HCT116 (cell line): ENCODE measurements around the gene MAP7. TPM values are rescaled to one million over a fixed set of nuclear protein-coding genes. Genes with fewer than 3 reads are reported as not detected.

Experiments used
- ATAC-seq: fragments of 200-7000 bp; cut with Tn5 transposase; 2 replicates; pipeline ENCODE4 v1.9.1; 2020; ENCODE audit warnings: mild to moderate bottlenecking, moderate library complexity
- BruUV-seq: library from RNA; stranded (reverse); fragments of 400-500 nt; replicated peaks from 2 replicates; lab custom pipeline; 2021; lab: Mats Ljungman, UMichigan
- CTCF ChIA-PET: fragments of 300-600 bp; sonication (Branson Sonifier 250); formaldehyde crosslinking; loops from one replicate; lab custom pipeline; 2021; ENCODE audit warnings: antibody characterized with exemption; lab: Charles Lee
- POLR2A ChIA-PET: fragments of 300-600, 350-600 bp; sonication (Branson Sonifier 250); formaldehyde crosslinking; loops from one replicate; lab custom pipeline; 2021; ENCODE audit warnings: antibody characterized with exemption; lab: Charles Lee
- RAD21 ChIA-PET, 2 experiments: fragments of 300-600 bp; sonication (Branson Sonifier 250); formaldehyde crosslinking; loops; one replicate each; lab custom pipeline; 2023; ENCODE audit warnings: low total read pairs in 2 of 2; ENCODE audit not compliant: uncharacterized antibody in 2 of 2, unreplicated experiment in 2 of 2, low non-redundant PET in 1 of 2; lab: Charles Lee
- DNase-seq: peaks from one replicate; pipeline ENCODE4 v3.0.0-alpha.2; 2010; ENCODE audit warnings: low read depth, low spot score
- H2AFZ ChIP-seq: fragments of 200-600 bp; shearing (Covaris generic), sonication (generic); 2 replicates; pipeline ENCODE4 v1.6.1; 2017; ENCODE audit warnings: low read depth, mixed run types, mixed read lengths, antibody characterized with exemption, low read length; ENCODE audit not compliant: poor library complexity, severe bottlenecking
- H3K27ac ChIP-seq: 2 replicates; pipeline ENCODE4 v1.5.1; 2012; ENCODE audit warnings: low read depth, low read length
- H3K27me3 ChIP-seq: fragments of 200-600 bp; sonication (generic); 2 replicates; pipeline ENCODE4 v1.6.1; 2016; ENCODE audit warnings: mixed run types, low read length, mixed read lengths; ENCODE audit not compliant: insufficient read depth
- H3K36me3 ChIP-seq, 2 experiments: fragments of 200-500 bp in 1 of 2; fragments of 200-600 bp in 1 of 2; sonication (Bioruptor generic) in 1 of 2; sonication (generic) in 1 of 2; 2 replicates each; pipeline versions ENCODE4 v1.5.1 to v1.6.1; 2014 to 2016; ENCODE audit warnings: low read length in 2 of 2, inconsistent platforms in 1 of 2, mixed read lengths in 1 of 2, mixed run types in 1 of 2; ENCODE audit not compliant: insufficient read depth in 2 of 2, control insufficient read depth in 1 of 2
- H3K4me1 ChIP-seq, 2 experiments: fragments of 200-600 bp in 1 of 2; sonication (generic) in 1 of 2; 2 replicates each; pipeline versions ENCODE4 v1.5.1 to v1.6.1; 2012 to 2017; ENCODE audit warnings: low read length in 2 of 2, inconsistent platforms in 1 of 2, mild to moderate bottlenecking in 1 of 2, mixed read lengths in 1 of 2, mixed run types in 1 of 2, moderate library complexity in 1 of 2; ENCODE audit not compliant: insufficient read depth in 2 of 2, control insufficient read depth in 1 of 2
- H3K4me2 ChIP-seq: fragments of 200-600 bp; sonication (generic); 2 replicates; pipeline ENCODE4 v1.6.1; 2017; ENCODE audit warnings: mixed run types, low read length, mixed read lengths
- H3K4me3 ChIP-seq, 2 experiments: fragments of 200-600 bp in 1 of 2; sonication (generic) in 1 of 2; replicated peaks in 1 of 2; 2 replicates each; pipeline ENCODE4 v1.5.1; 2011 to 2016; ENCODE audit warnings: low read length in 2 of 2, control low read depth in 1 of 2, low read depth in 1 of 2, mild to moderate bottlenecking in 1 of 2, mixed read lengths in 1 of 2, mixed run types in 1 of 2
- H3K79me2 ChIP-seq: fragments of 200-600 bp; sonication (generic); 2 replicates; pipeline ENCODE4 v1.6.1; 2017; ENCODE audit warnings: mild to moderate bottlenecking, mixed run types, low read length, moderate library complexity, mixed read lengths; ENCODE audit not compliant: insufficient read depth
- H3K9ac ChIP-seq: fragments of 200-600 bp; sonication (generic); 2 replicates; pipeline ENCODE4 v1.6.1; 2016; ENCODE audit warnings: low read length, mixed read lengths
- H3K9me2 ChIP-seq: fragments of 200-600 bp; sonication (generic), shearing (Covaris generic); 2 replicates; pipeline ENCODE4 v1.6.1; 2017; ENCODE audit warnings: mixed run types, mild to moderate bottlenecking, moderate library complexity; ENCODE audit not compliant: insufficient read depth
- H3K9me3 ChIP-seq, 2 experiments: fragments of 200-500 bp in 1 of 2; fragments of 200-600 bp in 1 of 2; sonication (Bioruptor generic) in 1 of 2; sonication (generic) in 1 of 2; 2 replicates each; pipeline ENCODE4 v1.6.1; 2014 to 2017; ENCODE audit warnings: low read length in 2 of 2, mixed read lengths in 2 of 2, inconsistent platforms in 1 of 2, low read depth in 1 of 2, mild to moderate bottlenecking in 1 of 2, mixed run types in 1 of 2, moderate library complexity in 1 of 2; ENCODE audit not compliant: control insufficient read depth in 1 of 2, insufficient read depth in 1 of 2
- H4K20me1 ChIP-seq: fragments of 200-600 bp; sonication (generic), shearing (Covaris generic); 2 replicates; pipeline ENCODE4 v1.6.1; 2017; ENCODE audit warnings: mixed run types, mild to moderate bottlenecking, moderate library complexity; ENCODE audit not compliant: insufficient read depth
- CBX3 ChIP-seq: IDR thresholded peaks from 2 replicates; pipeline ENCODE4 v1.6.1; 2012; ENCODE audit warnings: low read depth
- EZH2 ChIP-seq: fragments of 200-600 bp; sonication (generic); IDR thresholded peaks from 2 replicates; pipeline ENCODE4 v1.6.1; 2017; ENCODE audit warnings: antibody characterized with exemption, mixed run types
- EZH2phosphoT487 ChIP-seq: fragments of 200-600 bp; IDR thresholded peaks from 2 replicates; pipeline ENCODE4 v1.6.1; 2018; ENCODE audit warnings: antibody characterized with exemption, borderline replicate concordance
- FOSL1 ChIP-seq: IDR thresholded peaks from 2 replicates; pipeline ENCODE4 v1.6.1; 2012; ENCODE audit warnings: low read depth
- JUND ChIP-seq: IDR thresholded peaks from 2 replicates; pipeline ENCODE4 v1.6.1; 2012
- POLR2A ChIP-seq: IDR thresholded peaks from 2 replicates; pipeline ENCODE4 v1.7.0; 2011; ENCODE audit warnings: borderline replicate concordance; ENCODE audit not compliant: insufficient read depth, insufficient read length; ENCODE audit errors: extremely low read depth
- POLR2AphosphoS5 ChIP-seq: IDR thresholded peaks from 2 replicates; pipeline ENCODE4 v1.6.1; 2011; ENCODE audit warnings: mild to moderate bottlenecking, low read depth, low read length, moderate library complexity
- SIN3A ChIP-seq: IDR thresholded peaks from 2 replicates; pipeline ENCODE4 v1.6.1; 2012; ENCODE audit warnings: low read depth
- SP1 ChIP-seq: IDR thresholded peaks from 2 replicates; pipeline ENCODE4 v1.6.1; 2012; ENCODE audit warnings: low read depth
- SRF ChIP-seq: IDR thresholded peaks from 2 replicates; pipeline ENCODE4 v1.6.1; 2012; ENCODE audit warnings: low read depth
- TCF7L2 ChIP-seq: IDR thresholded peaks from 2 replicates; pipeline ENCODE4 v1.7.0; 2011; ENCODE audit warnings: borderline replicate concordance, inconsistent platforms; ENCODE audit not compliant: insufficient read depth, insufficient read length; ENCODE audit errors: extremely low read depth
- YY1 ChIP-seq: IDR thresholded peaks from 2 replicates; pipeline ENCODE4 v1.6.1; 2011; ENCODE audit warnings: low read length, low read depth, moderate library complexity, mild to moderate bottlenecking; ENCODE audit not compliant: insufficient replicate concordance; ENCODE audit errors: extremely low read depth
- ZFX ChIP-seq: fragments of 450-650 bp; IDR thresholded peaks from 2 replicates; pipeline ENCODE4 v1.6.1; 2017
- ZNF274 ChIP-seq: fragments of 200-500 bp; sonication (Bioruptor generic); IDR thresholded peaks from 2 replicates; pipeline ENCODE4 v1.6.1; 2014; ENCODE audit warnings: mild to moderate bottlenecking, low read depth, low read length, inconsistent platforms
- intact Hi-C: fragments of 100-400 bp; cut with micrococcal nuclease; formaldehyde crosslinking; loops from 2 replicates; pipeline ENCODE4 v1.10.0; 2022
- total RNA-seq: library from RNA; stranded (reverse); gene quantifications from one replicate; pipeline ENCODE4 v1.2.1, GENCODE V29; 2021; ENCODE audit not compliant: unreplicated experiment
- TF ChIP-seq, protein P1 (sequence below): IDR thresholded peaks from 2 replicates; pipeline ENCODE4 v1.6.1; 2012; ENCODE audit warnings: low read depth
- TF ChIP-seq, protein P2 (sequence below): IDR thresholded peaks from 2 replicates; pipeline ENCODE4 v1.6.1; 2012
- TF ChIP-seq, protein P3 (sequence below): IDR thresholded peaks from 2 replicates; pipeline ENCODE4 v1.6.1; 2011; ENCODE audit warnings: mild to moderate bottlenecking, low read length, moderate library complexity; ENCODE audit not compliant: insufficient replicate concordance; ENCODE audit errors: extremely low read depth
- TF ChIP-seq, protein P4 (sequence below): IDR thresholded peaks from 2 replicates; pipeline ENCODE4 v1.6.1; 2012
- TF ChIP-seq, protein P5 (sequence below), 3 experiments: fragments of 200-600 bp in 1 of 3; sonication (generic) in 1 of 3; IDR thresholded peaks in 2 of 3; conservative IDR thresholded peaks in 1 of 3; 2 replicates each; pipeline ENCODE4 v1.5.1; 2012 to 2017; ENCODE audit warnings: low read depth in 2 of 3, low read length in 2 of 3, antibody characterized with exemption in 1 of 3, borderline replicate concordance in 1 of 3, control low read depth in 1 of 3, mild to moderate bottlenecking in 1 of 3, mixed read lengths in 1 of 3, mixed run types in 1 of 3, moderate library complexity in 1 of 3; ENCODE audit not compliant: insufficient read depth in 1 of 3

Gene MAP7
- total RNA-seq, 1 experiment from 2014 or later = 35.5 TPM

DNA sequence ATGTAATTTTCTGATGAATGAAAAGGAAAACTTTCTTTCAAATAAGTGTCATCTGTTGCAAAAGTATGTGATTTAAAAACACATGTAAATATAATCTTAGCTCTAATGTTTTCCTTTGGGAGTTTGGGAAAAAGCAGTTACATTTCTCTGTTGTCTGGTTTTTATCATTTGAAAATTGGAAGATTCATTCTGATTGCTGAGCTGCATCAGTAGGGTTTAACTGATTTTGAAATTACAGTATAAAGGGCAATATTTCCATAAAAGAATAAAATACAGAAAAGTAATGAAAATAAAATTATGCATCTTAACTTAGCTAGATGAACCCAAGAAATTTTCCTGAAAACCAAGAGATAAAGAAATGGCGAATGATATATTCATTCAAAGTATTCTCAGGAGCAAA is 57.8 kb downstream of the MAP7 start (continued):
- TF ChIP-seq EZH2 = no peak
- TF ChIP-seq, all 23 proteins: peak for 0

DNA sequence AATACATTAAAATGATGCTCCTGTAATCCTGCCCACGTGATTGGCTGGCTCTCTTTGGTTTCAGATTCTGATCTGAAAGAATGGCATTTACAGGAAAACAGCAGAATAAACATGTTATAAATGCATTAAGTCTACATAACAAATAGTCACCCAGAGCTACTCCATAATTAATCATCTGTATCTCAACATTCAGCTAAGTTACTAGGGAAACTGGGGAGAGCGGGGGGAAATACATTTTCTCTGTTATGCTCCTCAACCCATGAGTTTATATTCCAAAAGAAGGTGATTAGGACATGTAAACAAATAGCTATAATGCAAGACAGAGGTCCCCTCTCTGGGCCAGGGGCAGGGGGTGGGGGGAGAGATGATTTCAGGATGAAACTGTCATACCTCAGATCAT is 58.5 kb downstream of the MAP7 start:
- Histone ChIP-seq H3K79me2 (peaks cover 11% of the 10 kb centered on the region; the same call in 1 of the 2 replicates), H4K20me1 (no peaks in the 10 kb centered on the region), H2AFZ (no peak overlapping the region), H3K4me3 (no peak overlapping the region), H3K36me3 (no peaks in the 10 kb centered on the region), H3K9me2 (no peaks in the 10 kb centered on the region), H3K27me3 (no peaks in the 10 kb centered on the region), H3K4me1 (peaks cover 0 to 7% of the 10 kb centered on the region in 2 experiments; a peak in 2 of 4 replicates), H3K4me2 (no peak overlapping the region), H3K9me3 (no peaks in the 10 kb centered on the region), H3K27ac (no peak overlapping the region), H3K9ac (no peak overlapping the region)
- RAD21 ChIA-PET = no interaction called here
- CTCF ChIA-PET = no interaction called here
- DNase-seq = no peak
- ATAC-seq = no peak
- POLR2A ChIA-PET = no interaction called here
- no TSS peak for BruUV-seq
- intact Hi-C loops = no loop called here
- no peak for TF ChIP-seq SIN3A
- TF ChIP-seq, protein P1, sequence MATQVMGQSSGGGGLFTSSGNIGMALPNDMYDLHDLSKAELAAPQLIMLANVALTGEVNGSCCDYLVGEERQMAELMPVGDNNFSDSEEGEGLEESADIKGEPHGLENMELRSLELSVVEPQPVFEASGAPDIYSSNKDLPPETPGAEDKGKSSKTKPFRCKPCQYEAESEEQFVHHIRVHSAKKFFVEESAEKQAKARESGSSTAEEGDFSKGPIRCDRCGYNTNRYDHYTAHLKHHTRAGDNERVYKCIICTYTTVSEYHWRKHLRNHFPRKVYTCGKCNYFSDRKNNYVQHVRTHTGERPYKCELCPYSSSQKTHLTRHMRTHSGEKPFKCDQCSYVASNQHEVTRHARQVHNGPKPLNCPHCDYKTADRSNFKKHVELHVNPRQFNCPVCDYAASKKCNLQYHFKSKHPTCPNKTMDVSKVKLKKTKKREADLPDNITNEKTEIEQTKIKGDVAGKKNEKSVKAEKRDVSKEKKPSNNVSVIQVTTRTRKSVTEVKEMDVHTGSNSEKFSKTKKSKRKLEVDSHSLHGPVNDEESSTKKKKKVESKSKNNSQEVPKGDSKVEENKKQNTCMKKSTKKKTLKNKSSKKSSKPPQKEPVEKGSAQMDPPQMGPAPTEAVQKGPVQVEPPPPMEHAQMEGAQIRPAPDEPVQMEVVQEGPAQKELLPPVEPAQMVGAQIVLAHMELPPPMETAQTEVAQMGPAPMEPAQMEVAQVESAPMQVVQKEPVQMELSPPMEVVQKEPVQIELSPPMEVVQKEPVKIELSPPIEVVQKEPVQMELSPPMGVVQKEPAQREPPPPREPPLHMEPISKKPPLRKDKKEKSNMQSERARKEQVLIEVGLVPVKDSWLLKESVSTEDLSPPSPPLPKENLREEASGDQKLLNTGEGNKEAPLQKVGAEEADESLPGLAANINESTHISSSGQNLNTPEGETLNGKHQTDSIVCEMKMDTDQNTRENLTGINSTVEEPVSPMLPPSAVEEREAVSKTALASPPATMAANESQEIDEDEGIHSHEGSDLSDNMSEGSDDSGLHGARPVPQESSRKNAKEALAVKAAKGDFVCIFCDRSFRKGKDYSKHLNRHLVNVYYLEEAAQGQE = no peak
- TF ChIP-seq CBX3 = no peak
- TF ChIP-seq POLR2A = no peak
- TF ChIP-seq, protein P2, sequence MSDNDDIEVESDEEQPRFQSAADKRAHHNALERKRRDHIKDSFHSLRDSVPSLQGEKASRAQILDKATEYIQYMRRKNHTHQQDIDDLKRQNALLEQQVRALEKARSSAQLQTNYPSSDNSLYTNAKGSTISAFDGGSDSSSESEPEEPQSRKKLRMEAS = no peak
- no peak for TF ChIP-seq TCF7L2
- TF ChIP-seq SP1 = no peak
- TF ChIP-seq EZH2 = no peak
- TF ChIP-seq SRF = no peak
- TF ChIP-seq EZH2phosphoT487 = no peak
- TF ChIP-seq YY1 = no peak
- no peak for TF ChIP-seq FOSL1
- TF ChIP-seq ZFX = no peak
- no peak for TF ChIP-seq ZNF274
- TF ChIP-seq JUND = no peak
- no peak for TF ChIP-seq POLR2AphosphoS5
- TF ChIP-seq, protein P3, sequence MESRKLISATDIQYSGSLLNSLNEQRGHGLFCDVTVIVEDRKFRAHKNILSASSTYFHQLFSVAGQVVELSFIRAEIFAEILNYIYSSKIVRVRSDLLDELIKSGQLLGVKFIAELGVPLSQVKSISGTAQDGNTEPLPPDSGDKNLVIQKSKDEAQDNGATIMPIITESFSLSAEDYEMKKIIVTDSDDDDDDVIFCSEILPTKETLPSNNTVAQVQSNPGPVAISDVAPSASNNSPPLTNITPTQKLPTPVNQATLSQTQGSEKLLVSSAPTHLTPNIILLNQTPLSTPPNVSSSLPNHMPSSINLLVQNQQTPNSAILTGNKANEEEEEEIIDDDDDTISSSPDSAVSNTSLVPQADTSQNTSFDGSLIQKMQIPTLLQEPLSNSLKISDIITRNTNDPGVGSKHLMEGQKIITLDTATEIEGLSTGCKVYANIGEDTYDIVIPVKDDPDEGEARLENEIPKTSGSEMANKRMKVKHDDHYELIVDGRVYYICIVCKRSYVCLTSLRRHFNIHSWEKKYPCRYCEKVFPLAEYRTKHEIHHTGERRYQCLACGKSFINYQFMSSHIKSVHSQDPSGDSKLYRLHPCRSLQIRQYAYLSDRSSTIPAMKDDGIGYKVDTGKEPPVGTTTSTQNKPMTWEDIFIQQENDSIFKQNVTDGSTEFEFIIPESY = no peak
- TF ChIP-seq, protein P4, sequence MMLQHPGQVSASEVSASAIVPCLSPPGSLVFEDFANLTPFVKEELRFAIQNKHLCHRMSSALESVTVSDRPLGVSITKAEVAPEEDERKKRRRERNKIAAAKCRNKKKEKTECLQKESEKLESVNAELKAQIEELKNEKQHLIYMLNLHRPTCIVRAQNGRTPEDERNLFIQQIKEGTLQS = no peak
- TF ChIP-seq, protein P5, sequence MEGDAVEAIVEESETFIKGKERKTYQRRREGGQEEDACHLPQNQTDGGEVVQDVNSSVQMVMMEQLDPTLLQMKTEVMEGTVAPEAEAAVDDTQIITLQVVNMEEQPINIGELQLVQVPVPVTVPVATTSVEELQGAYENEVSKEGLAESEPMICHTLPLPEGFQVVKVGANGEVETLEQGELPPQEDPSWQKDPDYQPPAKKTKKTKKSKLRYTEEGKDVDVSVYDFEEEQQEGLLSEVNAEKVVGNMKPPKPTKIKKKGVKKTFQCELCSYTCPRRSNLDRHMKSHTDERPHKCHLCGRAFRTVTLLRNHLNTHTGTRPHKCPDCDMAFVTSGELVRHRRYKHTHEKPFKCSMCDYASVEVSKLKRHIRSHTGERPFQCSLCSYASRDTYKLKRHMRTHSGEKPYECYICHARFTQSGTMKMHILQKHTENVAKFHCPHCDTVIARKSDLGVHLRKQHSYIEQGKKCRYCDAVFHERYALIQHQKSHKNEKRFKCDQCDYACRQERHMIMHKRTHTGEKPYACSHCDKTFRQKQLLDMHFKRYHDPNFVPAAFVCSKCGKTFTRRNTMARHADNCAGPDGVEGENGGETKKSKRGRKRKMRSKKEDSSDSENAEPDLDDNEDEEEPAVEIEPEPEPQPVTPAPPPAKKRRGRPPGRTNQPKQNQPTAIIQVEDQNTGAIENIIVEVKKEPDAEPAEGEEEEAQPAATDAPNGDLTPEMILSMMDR (IDR thresholded peaks at IDR 0.05 in 2 of 3, conservative IDR thresholded peaks at IDR 0.05 in 1 of 3; ENCODE audit: borderline replicate concordance in 1 of 3, insufficient read depth in 1 of 3, low read depth in 2 of 3, low read length in 2 of 3) = no peak
